ENCODE data around the gene HMGN3.

The HMGN3 gene

GRCh38 chr6:79249136-79249535 is 14.7 kb upstream of the HMGN3 start:
- 100% methylated on average over 1 of the region's 2 CpGs for WGBS (ENCODE audit: insufficient coverage)
- Histone ChIP-seq H3K4me1 (ENCODE audit: control extremely low read depth in 1 of 4, control insufficient read depth in 4 of 4, insufficient read depth in 4 of 4, low read length in 3 of 4) (no peaks in the 10 kb centered on the region), H3K27ac (ENCODE audit: insufficient read depth in 1 of 2, low read depth in 1 of 2, low read length in 2 of 2, poor library complexity in 1 of 2, severe bottlenecking in 2 of 2) (no peak overlapping the region), H3K9me3 (ENCODE audit: control extremely low read depth in 1 of 5, control insufficient read depth in 4 of 5, insufficient read depth in 2 of 5, low read depth in 1 of 5, low read length in 4 of 5) (no peaks in the 10 kb centered on the region), H3K36me3 (ENCODE audit: control insufficient read depth in 4 of 4, insufficient read depth in 4 of 4, low read length in 3 of 4) (no peaks in the 10 kb centered on the region), H3K4me3 (ENCODE audit: control insufficient read depth in 1 of 7, extremely low read depth in 1 of 7, insufficient read depth in 4 of 7, low read depth in 2 of 7, low read length in 6 of 7) (no peak overlapping the region), H3K27me3 (replicated peaks in 2 of 5; ENCODE audit: control insufficient read depth in 4 of 5, insufficient read depth in 5 of 5, low read length in 4 of 5) (no peaks in the 10 kb centered on the region)
- CTCF ChIA-PET = no interaction called here
- POLR2A ChIA-PET = no interaction called here
- no peak for DNase-seq

- Histone ChIP-seq H3K36me3 (ENCODE audit: control insufficient read depth in 4 of 4, insufficient read depth in 4 of 4, low read length in 3 of 4) (no peaks in the 10 kb centered on the region), H3K27me3 (replicated peaks in 2 of 5; ENCODE audit: control insufficient read depth in 4 of 5, insufficient read depth in 5 of 5, low read length in 4 of 5) (no peaks in the 10 kb centered on the region), H3K9me3 (ENCODE audit: control extremely low read depth in 1 of 5, control insufficient read depth in 4 of 5, insufficient read depth in 2 of 5, low read depth in 1 of 5, low read length in 4 of 5) (no peaks in the 10 kb centered on the region), H3K4me3 (ENCODE audit: control insufficient read depth in 1 of 7, extremely low read depth in 1 of 7, insufficient read depth in 4 of 7, low read depth in 2 of 7, low read length in 6 of 7) (no peak overlapping the region), H3K4me1 (ENCODE audit: control extremely low read depth in 1 of 4, control insufficient read depth in 4 of 4, insufficient read depth in 4 of 4, low read length in 3 of 4) (no peaks in the 10 kb centered on the region), H3K27ac (ENCODE audit: insufficient read depth in 1 of 2, low read depth in 1 of 2, low read length in 2 of 2, poor library complexity in 1 of 2, severe bottlenecking in 2 of 2) (no peak overlapping the region)
- CTCF ChIA-PET = interaction anchor here (1.6 kb wide), 2 partner anchors 10 to 20 kb away, joined by 3 read pairs; no protein-coding TSS in a partner anchor
- POLR2A ChIA-PET = no interaction called here
- no peak for DNase-seq
These were observed 12.4 kb upstream of the HMGN3 start for GRCh38 chr6:79246891-79247290.

- no peaks in the 10 kb centered on the region for H3K4me1 ChIP-seq (ENCODE audit: control extremely low read depth in 1 of 4, control insufficient read depth in 4 of 4, insufficient read depth in 4 of 4, low read length in 3 of 4)
- WGBS (ENCODE audit: insufficient coverage) = 100% methylated on average over 1 of the region's 2 CpGs
- no peaks in the 10 kb centered on the region for H3K9me3 ChIP-seq (ENCODE audit: control extremely low read depth in 1 of 5, control insufficient read depth in 4 of 5, insufficient read depth in 2 of 5, low read depth in 1 of 5, low read length in 4 of 5)
- ChIA-PET POLR2A (no interaction called here), CTCF (no interaction called here)
- H3K27me3 ChIP-seq (replicated peaks in 2 of 5; ENCODE audit: control insufficient read depth in 4 of 5, insufficient read depth in 5 of 5, low read length in 4 of 5) = no peaks in the 10 kb centered on the region
- H3K27ac ChIP-seq (ENCODE audit: insufficient read depth in 1 of 2, low read depth in 1 of 2, low read length in 2 of 2, poor library complexity in 1 of 2, severe bottlenecking in 2 of 2) = no peak overlapping the region
- no peak for DNase-seq
- H3K36me3 ChIP-seq (ENCODE audit: control insufficient read depth in 4 of 4, insufficient read depth in 4 of 4, low read length in 3 of 4) = no peaks in the 10 kb centered on the region
- no peak overlapping the region for H3K4me3 ChIP-seq (ENCODE audit: control insufficient read depth in 1 of 7, extremely low read depth in 1 of 7, insufficient read depth in 4 of 7, low read depth in 2 of 7, low read length in 6 of 7)
These were observed 6.7 kb upstream of the HMGN3 start for GRCh38 chr6:79241228-79241627.

GRCh38 chr6:79240509-79240908 is 6.0 kb upstream of the HMGN3 start:
- Histone ChIP-seq H3K27me3 (replicated peaks in 2 of 5; ENCODE audit: control insufficient read depth in 4 of 5, insufficient read depth in 5 of 5, low read length in 4 of 5) (no peaks in the 10 kb centered on the region), H3K4me1 (ENCODE audit: control extremely low read depth in 1 of 4, control insufficient read depth in 4 of 4, insufficient read depth in 4 of 4, low read length in 3 of 4) (no peaks in the 10 kb centered on the region), H3K4me3 (ENCODE audit: control insufficient read depth in 1 of 7, extremely low read depth in 1 of 7, insufficient read depth in 4 of 7, low read depth in 2 of 7, low read length in 6 of 7) (no peak overlapping the region), H3K36me3 (ENCODE audit: control insufficient read depth in 4 of 4, insufficient read depth in 4 of 4, low read length in 3 of 4) (no peaks in the 10 kb centered on the region), H3K9me3 (ENCODE audit: control extremely low read depth in 1 of 5, control insufficient read depth in 4 of 5, insufficient read depth in 2 of 5, low read depth in 1 of 5, low read length in 4 of 5) (no peaks in the 10 kb centered on the region), H3K27ac (ENCODE audit: insufficient read depth in 1 of 2, low read depth in 1 of 2, low read length in 2 of 2, poor library complexity in 1 of 2, severe bottlenecking in 2 of 2) (no peak overlapping the region)
- WGBS (ENCODE audit: insufficient coverage) = 80% methylated on average over 1 of the region's 1 CpG
- DNase-seq = no peak
- ChIA-PET CTCF (no interaction called here), POLR2A (no interaction called here)

GRCh38 chr6:79239536-79240168 is 5.2 kb upstream of the HMGN3 start:
- DNase-seq = no peak
- H3K27me3 ChIP-seq (replicated peaks in 2 of 5; ENCODE audit: control insufficient read depth in 4 of 5, insufficient read depth in 5 of 5, low read length in 4 of 5) = no peaks in the 10 kb centered on the region
- H3K9me3 ChIP-seq (ENCODE audit: control extremely low read depth in 1 of 5, control insufficient read depth in 4 of 5, insufficient read depth in 2 of 5, low read depth in 1 of 5, low read length in 4 of 5) = no peaks in the 10 kb centered on the region
- H3K36me3 ChIP-seq (ENCODE audit: control insufficient read depth in 4 of 4, insufficient read depth in 4 of 4, low read length in 3 of 4) = no peaks in the 10 kb centered on the region
- peaks cover 0 to 4% (median 2%) of the 10 kb centered on the region in 4 experiments for H3K4me1 ChIP-seq (ENCODE audit: control extremely low read depth in 1 of 4, control insufficient read depth in 4 of 4, insufficient read depth in 4 of 4, low read length in 3 of 4)
- no peak overlapping the region for H3K4me3 ChIP-seq (ENCODE audit: control insufficient read depth in 1 of 7, extremely low read depth in 1 of 7, insufficient read depth in 4 of 7, low read depth in 2 of 7, low read length in 6 of 7)
- POLR2A ChIA-PET = no interaction called here
- no peak overlapping the region for H3K27ac ChIP-seq (ENCODE audit: insufficient read depth in 1 of 2, low read depth in 1 of 2, low read length in 2 of 2, poor library complexity in 1 of 2, severe bottlenecking in 2 of 2)
- 100% methylated on average over 3 of the region's 6 CpGs for WGBS (ENCODE audit: insufficient coverage)
- CTCF ChIA-PET = interaction anchor here (0.6 to 1.5 kb wide), 2 partner anchors 23 to 629 kb away, joined by 3 read pairs; no protein-coding TSS in a partner anchor

- Histone ChIP-seq H3K9me3 (ENCODE audit: control extremely low read depth in 1 of 5, control insufficient read depth in 4 of 5, insufficient read depth in 2 of 5, low read depth in 1 of 5, low read length in 4 of 5) (no peaks in the 10 kb centered on the region), H3K27ac (ENCODE audit: insufficient read depth in 1 of 2, low read depth in 1 of 2, low read length in 2 of 2, poor library complexity in 1 of 2, severe bottlenecking in 2 of 2) (no peak overlapping the region), H3K4me1 (ENCODE audit: control extremely low read depth in 1 of 4, control insufficient read depth in 4 of 4, insufficient read depth in 4 of 4, low read length in 3 of 4) (peaks cover 0 to 7% (median 3%) of the 10 kb centered on the region in 4 experiments), H3K36me3 (ENCODE audit: control insufficient read depth in 4 of 4, insufficient read depth in 4 of 4, low read length in 3 of 4) (no peaks in the 10 kb centered on the region), H3K4me3 (ENCODE audit: control insufficient read depth in 1 of 7, extremely low read depth in 1 of 7, insufficient read depth in 4 of 7, low read depth in 2 of 7, low read length in 6 of 7) (no peak overlapping the region), H3K27me3 (replicated peaks in 2 of 5; ENCODE audit: control insufficient read depth in 4 of 5, insufficient read depth in 5 of 5, low read length in 4 of 5) (no peaks in the 10 kb centered on the region)
- ChIA-PET CTCF (interaction anchor here (1.5 kb wide), 1 partner anchor 24 kb away, joined by 3 read pairs; no protein-coding TSS in a partner anchor), POLR2A (no interaction called here)
- DNase-seq = no peak
These were observed 4.4 kb upstream of the HMGN3 start for GRCh38 chr6:79238919-79239318.

- no peak for DNase-seq
- Histone ChIP-seq H3K27ac (ENCODE audit: insufficient read depth in 1 of 2, low read depth in 1 of 2, low read length in 2 of 2, poor library complexity in 1 of 2, severe bottlenecking in 2 of 2) (no peak overlapping the region), H3K4me1 (ENCODE audit: control extremely low read depth in 1 of 4, control insufficient read depth in 4 of 4, insufficient read depth in 4 of 4, low read length in 3 of 4) (peaks cover 0 to 17% (median 10%) of the 10 kb centered on the region in 4 experiments), H3K36me3 (ENCODE audit: control insufficient read depth in 4 of 4, insufficient read depth in 4 of 4, low read length in 3 of 4) (peaks cover 0 to 4% (median 0%) of the 10 kb centered on the region in 4 experiments), H3K4me3 (ENCODE audit: control insufficient read depth in 1 of 7, extremely low read depth in 1 of 7, insufficient read depth in 4 of 7, low read depth in 2 of 7, low read length in 6 of 7) (no peak overlapping the region), H3K27me3 (replicated peaks in 2 of 5; ENCODE audit: control insufficient read depth in 4 of 5, insufficient read depth in 5 of 5, low read length in 4 of 5) (no peaks in the 10 kb centered on the region), H3K9me3 (ENCODE audit: control extremely low read depth in 1 of 5, control insufficient read depth in 4 of 5, insufficient read depth in 2 of 5, low read depth in 1 of 5, low read length in 4 of 5) (no peaks in the 10 kb centered on the region)
- WGBS (ENCODE audit: insufficient coverage) = 88% methylated on average over 1 of the region's 3 CpGs
- POLR2A ChIA-PET = no interaction called here
- CTCF ChIA-PET = interaction anchor here (0.7 to 1.5 kb wide), 3 partner anchors 8 to 34 kb away, joined by 3 read pairs; no protein-coding TSS in a partner anchor
These were observed 2.2 kb upstream of the HMGN3 start for GRCh38 chr6:79236711-79237110.

Measured in common myeloid progenitor, CD34-positive (primary cell).